ENCODE measurements around the gene WDFY2.

- TF ChIP-seq CTCF (conservative IDR thresholded peaks at IDR 0.05; ENCODE audit: low read depth, low read length) (no peak), EZH2 (IDR thresholded peaks at IDR 0.05; ENCODE audit: borderline replicate concordance, low read depth, low read length, poor library complexity, severe bottlenecking) (no peak)
Measured at GRCh38 chr13:51600703-51601102, 16.4 kb downstream of the WDFY2 start.
